ENCODE measurements around the gene ATP2B2.

ATP2B2 gene

GRCh38 chr3:10492364-10493201, 12.8 kb downstream of the ATP2B2 start:
- no peak for DNase-seq (ENCODE audit: low read depth)
- H3K4me3 ChIP-seq (ENCODE audit: control insufficient read depth, low read depth, low read length) = no peak overlapping the region
- TF ChIP-seq, protein P1, sequence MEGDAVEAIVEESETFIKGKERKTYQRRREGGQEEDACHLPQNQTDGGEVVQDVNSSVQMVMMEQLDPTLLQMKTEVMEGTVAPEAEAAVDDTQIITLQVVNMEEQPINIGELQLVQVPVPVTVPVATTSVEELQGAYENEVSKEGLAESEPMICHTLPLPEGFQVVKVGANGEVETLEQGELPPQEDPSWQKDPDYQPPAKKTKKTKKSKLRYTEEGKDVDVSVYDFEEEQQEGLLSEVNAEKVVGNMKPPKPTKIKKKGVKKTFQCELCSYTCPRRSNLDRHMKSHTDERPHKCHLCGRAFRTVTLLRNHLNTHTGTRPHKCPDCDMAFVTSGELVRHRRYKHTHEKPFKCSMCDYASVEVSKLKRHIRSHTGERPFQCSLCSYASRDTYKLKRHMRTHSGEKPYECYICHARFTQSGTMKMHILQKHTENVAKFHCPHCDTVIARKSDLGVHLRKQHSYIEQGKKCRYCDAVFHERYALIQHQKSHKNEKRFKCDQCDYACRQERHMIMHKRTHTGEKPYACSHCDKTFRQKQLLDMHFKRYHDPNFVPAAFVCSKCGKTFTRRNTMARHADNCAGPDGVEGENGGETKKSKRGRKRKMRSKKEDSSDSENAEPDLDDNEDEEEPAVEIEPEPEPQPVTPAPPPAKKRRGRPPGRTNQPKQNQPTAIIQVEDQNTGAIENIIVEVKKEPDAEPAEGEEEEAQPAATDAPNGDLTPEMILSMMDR (conservative IDR thresholded peaks at IDR 0.05; ENCODE audit: control insufficient read depth, insufficient read depth, low read depth, low read length) = no peak

DNA sequence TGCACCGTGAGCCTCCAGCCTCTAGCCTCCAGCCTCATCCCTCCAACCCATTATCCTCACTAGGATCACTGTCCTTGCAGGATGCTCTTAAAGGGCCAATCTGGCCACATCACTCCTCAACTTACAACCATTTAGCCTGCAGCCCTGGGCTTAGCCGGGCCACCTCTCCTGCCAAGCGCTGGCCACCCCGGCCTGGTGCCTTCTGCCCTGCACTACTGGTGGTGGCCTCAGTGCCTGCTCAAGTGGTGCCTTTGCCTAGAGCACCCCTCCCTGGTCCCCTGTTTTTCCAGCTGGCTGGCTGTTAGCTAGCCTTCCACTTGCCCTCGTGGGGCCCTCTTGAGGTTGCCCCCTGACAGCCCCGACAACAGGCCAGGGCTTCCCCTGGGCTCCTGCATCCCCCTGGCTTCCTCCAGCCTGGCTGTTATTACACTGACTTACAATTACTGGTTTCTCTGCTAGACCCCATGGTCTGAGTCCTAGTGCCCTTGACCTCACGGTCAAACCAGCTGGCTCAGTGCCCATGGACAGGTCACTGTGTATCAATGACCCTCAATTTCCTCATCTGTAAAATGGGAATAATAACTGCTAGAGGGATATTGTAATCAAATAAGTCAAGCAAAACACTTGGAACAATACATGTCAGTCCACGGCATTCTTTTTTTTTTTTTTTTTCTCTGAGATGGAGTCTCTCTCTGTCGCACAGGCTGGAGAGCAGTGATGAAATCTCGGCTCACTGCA, 15.5 kb downstream of the ATP2B2 start:
- H3K4me3 ChIP-seq (ENCODE audit: control insufficient read depth, low read depth, low read length) = no peak overlapping the region
- DNase-seq (ENCODE audit: low read depth) = no peak
- TF ChIP-seq, protein P1 (conservative IDR thresholded peaks at IDR 0.05; ENCODE audit: control insufficient read depth, insufficient read depth, low read depth, low read length) = no peak

GRCh38 chr3:10487988-10488633, 17.3 kb downstream of the ATP2B2 start:
- H3K4me3 ChIP-seq (ENCODE audit: control insufficient read depth, low read depth, low read length) = no peak overlapping the region
- TF ChIP-seq, protein P1 (conservative IDR thresholded peaks at IDR 0.05; ENCODE audit: control insufficient read depth, insufficient read depth, low read depth, low read length) = no peak
- DNase-seq (ENCODE audit: low read depth) = no peak

DNA sequence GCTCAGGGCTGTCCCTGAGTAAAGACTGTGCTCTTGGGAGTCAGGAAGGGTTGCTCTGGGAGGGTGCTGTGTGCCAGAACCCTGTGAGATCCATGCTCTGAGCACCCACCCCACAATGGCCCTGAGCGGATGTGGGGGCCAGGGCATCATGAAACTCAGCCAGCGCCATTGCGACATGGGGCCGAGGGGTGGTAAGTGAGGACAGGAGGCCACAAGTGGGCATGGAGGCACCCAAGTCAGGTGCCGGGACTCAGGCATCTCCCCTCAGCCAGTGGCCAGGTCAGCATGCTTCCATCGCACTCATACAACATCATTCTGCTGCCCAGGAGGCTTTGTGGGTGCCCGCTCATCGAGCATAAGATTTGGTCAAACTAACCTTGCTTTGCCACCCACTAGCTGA, 19.6 kb downstream of the ATP2B2 start:
- no peak overlapping the region for H3K4me3 ChIP-seq (ENCODE audit: control insufficient read depth, low read depth, low read length)
- no peak for DNase-seq (ENCODE audit: low read depth)
- TF ChIP-seq, protein P1 (conservative IDR thresholded peaks at IDR 0.05; ENCODE audit: control insufficient read depth, insufficient read depth, low read depth, low read length) = no peak

DNA sequence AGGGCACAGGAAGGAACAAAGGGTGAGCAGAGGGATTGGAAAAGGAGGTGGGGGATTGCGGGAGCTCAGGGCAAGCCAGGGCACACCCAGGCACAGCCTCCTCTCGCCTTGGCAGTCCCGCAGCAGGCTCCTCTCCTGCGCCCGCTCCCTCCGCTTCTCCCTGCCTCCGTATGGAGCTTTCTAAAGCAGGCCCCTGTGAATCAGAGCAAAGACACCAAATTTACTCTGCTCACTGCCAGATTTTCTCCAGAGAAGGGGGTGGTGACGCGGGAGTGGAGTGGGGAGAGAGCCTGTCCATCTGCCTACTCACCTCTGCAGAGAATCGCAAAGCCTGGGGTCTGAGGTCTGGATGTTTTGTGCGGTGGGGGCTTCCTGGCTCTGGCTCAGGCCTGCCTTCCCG, 20.0 kb downstream of the ATP2B2 start:
- TF ChIP-seq, protein P1 (conservative IDR thresholded peaks at IDR 0.05; ENCODE audit: control insufficient read depth, insufficient read depth, low read depth, low read length) = no peak
- DNase-seq (ENCODE audit: low read depth) = no peak
- H3K4me3 ChIP-seq (ENCODE audit: control insufficient read depth, low read depth, low read length) = no peak overlapping the region

DNA sequence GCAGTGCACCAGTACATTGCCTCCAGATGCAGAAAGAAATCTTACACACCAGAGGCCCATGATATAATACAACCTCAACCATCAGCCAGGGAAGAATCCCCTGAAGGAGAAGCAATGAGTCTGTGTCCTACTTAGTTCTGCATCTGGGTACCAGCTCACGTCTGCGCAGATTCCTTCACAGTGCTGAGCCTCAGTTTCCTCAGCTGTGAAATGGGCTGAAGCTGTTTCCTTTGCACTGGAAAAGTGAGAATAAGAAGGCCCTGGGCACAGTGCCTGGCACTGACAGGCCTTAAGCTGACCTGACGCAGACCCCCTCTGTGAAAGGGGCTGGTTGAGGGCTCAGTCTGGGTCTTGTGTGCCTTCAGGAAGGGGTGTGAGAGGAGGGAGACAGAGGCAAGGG, 20.7 kb downstream of the ATP2B2 start:
- TF ChIP-seq, protein P1 (conservative IDR thresholded peaks at IDR 0.05; ENCODE audit: control insufficient read depth, insufficient read depth, low read depth, low read length) = no peak
- H3K4me3 ChIP-seq (ENCODE audit: control insufficient read depth, low read depth, low read length) = no peak overlapping the region
- DNase-seq (ENCODE audit: low read depth) = no peak
